Measurements from ENCODE around the gene PID1.

The PID1 gene

DNA sequence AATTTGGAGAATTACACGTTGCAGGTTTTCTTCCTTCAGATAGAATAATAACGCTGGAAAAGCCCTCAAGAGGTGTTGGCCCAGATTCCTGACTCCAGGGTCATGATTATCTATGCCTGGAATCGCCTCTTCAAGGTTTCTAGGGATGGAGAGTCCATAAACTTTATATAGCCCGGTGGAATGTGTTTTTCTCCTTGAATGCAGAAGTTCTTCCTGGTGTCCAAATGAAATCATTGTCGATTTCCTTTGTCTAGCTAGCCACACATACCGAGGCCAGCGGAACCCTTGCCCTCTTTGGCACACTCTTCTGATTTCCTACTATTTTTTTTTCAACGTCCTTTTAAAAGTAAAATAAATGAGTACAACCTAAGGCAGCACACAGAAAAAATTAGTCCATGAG is 117.8 kb downstream of the PID1 start:
- Histone ChIP-seq H3K27me3 (ENCODE audit: control insufficient read depth, insufficient read depth, low read length) (no peaks in the 10 kb centered on the region), H3K36me3 (ENCODE audit: control insufficient read depth, insufficient read depth, low read length) (no peaks in the 10 kb centered on the region), H3K9ac (ENCODE audit: low read length) (no peak overlapping the region), H3K9me3 (ENCODE audit: control insufficient read depth, insufficient read depth, low read depth, low read length) (no peaks in the 10 kb centered on the region), H3K27ac (ENCODE audit: low read depth, low read length) (no peak overlapping the region), H3K4me3 (ENCODE audit: low read depth, low read length) (no peak overlapping the region), H3K4me1 (ENCODE audit: control insufficient read depth, insufficient read depth, low read length) (no peaks in the 10 kb centered on the region)

DNA sequence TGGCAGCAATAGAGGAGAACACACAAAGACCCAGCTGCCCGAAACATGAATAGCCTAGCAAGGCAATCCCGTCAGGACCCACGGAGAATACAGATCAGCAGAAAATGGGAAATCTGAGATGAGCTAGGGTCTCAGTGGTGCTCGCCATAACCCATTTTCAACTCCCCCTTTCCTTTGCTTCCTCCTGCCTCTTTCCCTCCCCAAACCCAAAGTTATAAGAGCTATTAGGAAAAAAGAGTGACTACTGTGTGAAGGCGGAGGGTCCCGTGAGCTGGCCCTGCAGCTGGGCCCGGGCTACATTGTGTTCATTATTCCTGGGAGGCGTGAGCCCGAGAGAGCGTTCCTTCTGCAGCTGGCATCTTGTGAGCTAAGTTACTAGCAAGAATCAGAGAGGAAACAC is 118.4 kb downstream of the PID1 start:
- no peak overlapping the region for H3K9ac ChIP-seq (ENCODE audit: low read length)
- H3K27me3 ChIP-seq (ENCODE audit: control insufficient read depth, insufficient read depth, low read length), result no peaks in the 10 kb centered on the region
- no peaks in the 10 kb centered on the region for H3K36me3 ChIP-seq (ENCODE audit: control insufficient read depth, insufficient read depth, low read length)
- H3K4me3 ChIP-seq (ENCODE audit: low read depth, low read length), result no peak overlapping the region
- H3K27ac ChIP-seq (ENCODE audit: low read depth, low read length), result no peak overlapping the region
- no peaks in the 10 kb centered on the region for H3K4me1 ChIP-seq (ENCODE audit: control insufficient read depth, insufficient read depth, low read length)
- no peaks in the 10 kb centered on the region for H3K9me3 ChIP-seq (ENCODE audit: control insufficient read depth, insufficient read depth, low read depth, low read length)

- H3K27ac ChIP-seq (ENCODE audit: low read depth, low read length), result no peak overlapping the region
- H3K4me3 ChIP-seq (ENCODE audit: low read depth, low read length), result no peak overlapping the region
- peaks cover 5% of the 10 kb centered on the region; the same call in 1 of the 2 replicates for H3K9me3 ChIP-seq (ENCODE audit: control insufficient read depth, insufficient read depth, low read depth, low read length)
- H3K4me1 ChIP-seq (ENCODE audit: control insufficient read depth, insufficient read depth, low read length), result no peaks in the 10 kb centered on the region
- no peaks in the 10 kb centered on the region for H3K36me3 ChIP-seq (ENCODE audit: control insufficient read depth, insufficient read depth, low read length)
- H3K9ac ChIP-seq (ENCODE audit: low read length), result no peak overlapping the region
- no peaks in the 10 kb centered on the region for H3K27me3 ChIP-seq (ENCODE audit: control insufficient read depth, insufficient read depth, low read length)
These were observed 120.8 kb downstream of the PID1 start for GRCh38 chr2:229150317-229150716.

DNA sequence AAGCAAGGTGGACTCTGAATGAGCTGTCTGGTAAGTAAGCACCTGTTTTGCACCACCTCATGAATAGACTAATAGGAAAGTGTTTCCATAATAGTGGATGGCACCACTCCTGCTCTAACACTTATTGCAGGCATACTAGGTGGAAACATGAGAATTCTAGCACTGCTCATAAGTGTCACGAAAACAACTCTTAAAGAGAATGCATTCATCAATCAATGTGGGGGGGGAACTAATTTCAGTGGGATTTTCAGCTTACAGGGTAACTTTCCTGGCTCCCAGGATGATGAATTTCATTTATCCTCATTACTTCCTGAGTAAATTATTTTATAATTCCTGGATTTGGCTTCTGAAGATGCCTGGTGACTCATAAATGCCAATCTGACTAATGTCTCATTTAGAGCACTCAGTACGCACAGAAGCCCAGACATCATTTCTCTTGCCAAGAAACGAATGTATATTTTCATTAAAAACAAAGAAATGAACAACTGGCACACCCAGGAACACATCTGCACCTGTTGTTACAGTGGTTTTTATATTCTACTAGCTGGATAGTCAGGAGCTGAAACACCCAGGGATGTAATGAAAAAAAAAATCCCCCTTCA is 129.6 kb downstream of the PID1 start:
- Histone ChIP-seq H3K27ac (ENCODE audit: low read depth, low read length) (no peak overlapping the region), H3K36me3 (ENCODE audit: control insufficient read depth, insufficient read depth, low read length) (no peaks in the 10 kb centered on the region), H3K9ac (ENCODE audit: low read length) (no peak overlapping the region), H3K4me1 (ENCODE audit: control insufficient read depth, insufficient read depth, low read length) (no peaks in the 10 kb centered on the region), H3K4me3 (ENCODE audit: low read depth, low read length) (no peak overlapping the region), H3K9me3 (ENCODE audit: control insufficient read depth, insufficient read depth, low read depth, low read length) (peaks cover under 1% of the 10 kb centered on the region; the same call in 1 of the 2 replicates), H3K27me3 (ENCODE audit: control insufficient read depth, insufficient read depth, low read length) (no peaks in the 10 kb centered on the region; the same call in 1 of the 2 replicates)

GRCh38 chr2:229137639-229138038 is 133.4 kb downstream of the PID1 start:
- Histone ChIP-seq H3K27ac (ENCODE audit: low read depth, low read length) (no peak overlapping the region), H3K9ac (ENCODE audit: low read length) (no peak overlapping the region), H3K9me3 (ENCODE audit: control insufficient read depth, insufficient read depth, low read depth, low read length) (no peaks in the 10 kb centered on the region), H3K27me3 (ENCODE audit: control insufficient read depth, insufficient read depth, low read length) (no peaks in the 10 kb centered on the region; the same call in 1 of the 2 replicates), H3K4me1 (ENCODE audit: control insufficient read depth, insufficient read depth, low read length) (no peaks in the 10 kb centered on the region), H3K36me3 (ENCODE audit: control insufficient read depth, insufficient read depth, low read length) (no peaks in the 10 kb centered on the region), H3K4me3 (ENCODE audit: low read depth, low read length) (no peak overlapping the region)

GRCh38 chr2:229137066-229137465 is 134.0 kb downstream of the PID1 start:
- no peaks in the 10 kb centered on the region for H3K4me1 ChIP-seq (ENCODE audit: control insufficient read depth, insufficient read depth, low read length)
- H3K36me3 ChIP-seq (ENCODE audit: control insufficient read depth, insufficient read depth, low read length), result no peaks in the 10 kb centered on the region
- no peak overlapping the region for H3K27ac ChIP-seq (ENCODE audit: low read depth, low read length)
- H3K4me3 ChIP-seq (ENCODE audit: low read depth, low read length), result no peak overlapping the region
- H3K9me3 ChIP-seq (ENCODE audit: control insufficient read depth, insufficient read depth, low read depth, low read length), result no peaks in the 10 kb centered on the region
- no peaks in the 10 kb centered on the region; the same call in 1 of the 2 replicates for H3K27me3 ChIP-seq (ENCODE audit: control insufficient read depth, insufficient read depth, low read length)
- no peak overlapping the region for H3K9ac ChIP-seq (ENCODE audit: low read length)

DNA sequence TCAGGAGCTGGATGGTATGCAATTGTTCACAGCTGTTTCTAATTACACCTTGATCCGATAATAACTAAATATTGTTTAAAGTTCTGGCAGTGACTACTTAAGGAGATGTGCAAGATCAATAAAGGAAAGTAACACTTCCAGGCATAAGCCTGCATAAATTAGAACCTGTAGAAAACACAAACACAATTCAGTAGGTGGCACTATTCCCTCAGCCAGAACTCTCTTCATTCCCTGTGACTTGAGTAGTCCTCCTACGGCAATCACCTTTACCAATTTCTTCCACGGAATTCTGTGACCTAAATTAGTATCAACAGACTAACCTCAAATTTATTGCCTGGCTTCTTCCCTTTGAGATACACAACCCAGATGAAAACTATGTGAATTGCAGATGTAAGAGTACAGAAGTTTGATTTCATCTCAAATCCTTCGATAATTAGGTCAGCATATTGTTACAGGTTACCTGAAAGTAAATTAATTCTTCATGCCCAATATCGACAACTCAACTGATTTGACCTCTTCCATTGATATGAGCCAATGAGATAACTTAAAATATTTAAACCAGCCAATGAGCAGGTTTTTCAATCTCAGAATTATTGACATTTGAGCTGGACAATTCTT is 137.8 kb downstream of the PID1 start:
- H3K4me1 ChIP-seq (ENCODE audit: control insufficient read depth, insufficient read depth, low read length), result no peaks in the 10 kb centered on the region
- no peak overlapping the region for H3K9ac ChIP-seq (ENCODE audit: low read length)
- no peaks in the 10 kb centered on the region; the same call in 1 of the 2 replicates for H3K27me3 ChIP-seq (ENCODE audit: control insufficient read depth, insufficient read depth, low read length)
- H3K4me3 ChIP-seq (ENCODE audit: low read depth, low read length), result no peak overlapping the region
- H3K27ac ChIP-seq (ENCODE audit: low read depth, low read length), result no peak overlapping the region
- H3K9me3 ChIP-seq (ENCODE audit: control insufficient read depth, insufficient read depth, low read depth, low read length), result no peaks in the 10 kb centered on the region
- H3K36me3 ChIP-seq (ENCODE audit: control insufficient read depth, insufficient read depth, low read length), result no peaks in the 10 kb centered on the region

- Histone ChIP-seq H3K27me3 (ENCODE audit: control insufficient read depth, insufficient read depth, low read length) (no peaks in the 10 kb centered on the region), H3K27ac (ENCODE audit: low read depth, low read length) (no peak overlapping the region), H3K9me3 (ENCODE audit: control insufficient read depth, insufficient read depth, low read depth, low read length) (no peaks in the 10 kb centered on the region), H3K9ac (ENCODE audit: low read length) (no peak overlapping the region), H3K36me3 (ENCODE audit: control insufficient read depth, insufficient read depth, low read length) (no peaks in the 10 kb centered on the region), H3K4me1 (ENCODE audit: control insufficient read depth, insufficient read depth, low read length) (no peaks in the 10 kb centered on the region), H3K4me3 (ENCODE audit: low read depth, low read length) (no peak overlapping the region)
These were observed 138.9 kb downstream of the PID1 start for GRCh38 chr2:229132236-229132635.

GRCh38 chr2:229130522-229130921 is 140.6 kb downstream of the PID1 start:
- Histone ChIP-seq H3K27me3 (ENCODE audit: control insufficient read depth, insufficient read depth, low read length) (no peaks in the 10 kb centered on the region), H3K36me3 (ENCODE audit: control insufficient read depth, insufficient read depth, low read length) (no peaks in the 10 kb centered on the region), H3K4me1 (ENCODE audit: control insufficient read depth, insufficient read depth, low read length) (no peaks in the 10 kb centered on the region), H3K4me3 (ENCODE audit: low read depth, low read length) (no peak overlapping the region), H3K9me3 (ENCODE audit: control insufficient read depth, insufficient read depth, low read depth, low read length) (no peaks in the 10 kb centered on the region), H3K27ac (ENCODE audit: low read depth, low read length) (no peak overlapping the region), H3K9ac (ENCODE audit: low read length) (no peak overlapping the region)

GRCh38 chr2:229129738-229130371 is 141.2 kb downstream of the PID1 start:
- no peak overlapping the region for H3K9ac ChIP-seq (ENCODE audit: low read length)
- no peaks in the 10 kb centered on the region for H3K36me3 ChIP-seq (ENCODE audit: control insufficient read depth, insufficient read depth, low read length)
- no peaks in the 10 kb centered on the region for H3K9me3 ChIP-seq (ENCODE audit: control insufficient read depth, insufficient read depth, low read depth, low read length)
- H3K27me3 ChIP-seq (ENCODE audit: control insufficient read depth, insufficient read depth, low read length), result no peaks in the 10 kb centered on the region
- H3K27ac ChIP-seq (ENCODE audit: low read depth, low read length), result no peak overlapping the region
- no peaks in the 10 kb centered on the region for H3K4me1 ChIP-seq (ENCODE audit: control insufficient read depth, insufficient read depth, low read length)
- no peak overlapping the region for H3K4me3 ChIP-seq (ENCODE audit: low read depth, low read length)

- no peaks in the 10 kb centered on the region for H3K4me1 ChIP-seq (ENCODE audit: control insufficient read depth, insufficient read depth, low read length)
These were observed 143.6 kb downstream of the PID1 start for GRCh38 chr2:229127471-229127870.

More at GRCh38 chr2:229127471-229127870, 143.6 kb downstream of the PID1 start:
- Histone ChIP-seq H3K9me3 (ENCODE audit: control insufficient read depth, insufficient read depth, low read depth, low read length) (no peaks in the 10 kb centered on the region), H3K27me3 (ENCODE audit: control insufficient read depth, insufficient read depth, low read length) (no peaks in the 10 kb centered on the region), H3K36me3 (ENCODE audit: control insufficient read depth, insufficient read depth, low read length) (no peaks in the 10 kb centered on the region), H3K9ac (ENCODE audit: low read length) (no peak overlapping the region), H3K4me3 (ENCODE audit: low read depth, low read length) (no peak overlapping the region), H3K27ac (ENCODE audit: low read depth, low read length) (no peak overlapping the region)
